Right cardiac atrium (tissue), 5 donors: Measurements from ENCODE around the gene RAB5B. TPM values are rescaled to one million over a fixed set of nuclear protein-coding genes. Genes with fewer than 3 reads are reported as not detected.

Source experiments
- ATAC-seq, 2 donors: fragments of 200-7000 bp; cut with Tn5 transposase; one replicate each; pipeline versions ENCODE4 v1.8.0 to v1.9.1; 2020; ENCODE audit warnings: moderate library complexity in 2 of 2, mild to moderate bottlenecking in 1 of 2
- DNase-seq, 3 donors: peaks; one replicate each; pipeline ENCODE4 v3.0.0-alpha.2; 2020
- H3K27ac ChIP-seq: one replicate; pipeline ENCODE4 v1.5.1; 2013; ENCODE audit warnings: mild to moderate bottlenecking, low read length, control low read depth, moderate library complexity
- H3K27me3 ChIP-seq: one replicate; pipeline ENCODE4 v1.6.1; 2013; ENCODE audit not compliant: control insufficient read depth, insufficient read depth
- H3K4me1 ChIP-seq: one replicate; pipeline ENCODE4 v1.6.1; 2013; ENCODE audit warnings: low read length; ENCODE audit not compliant: control insufficient read depth, insufficient read depth
- H3K4me3 ChIP-seq: one replicate; pipeline ENCODE4 v1.5.1; 2013; ENCODE audit warnings: low read length, control low read depth
- H3K9me3 ChIP-seq: one replicate; pipeline ENCODE4 v1.6.1; 2013; ENCODE audit warnings: low read length; ENCODE audit not compliant: control insufficient read depth
- WGBS: extraction: QIAGEN DNeasy Blood & Tissue Kit; methylation state at CpG from one replicate; pipeline ENCODE4 v1.1.7; 2013; 5-methylcytosine and 5-hydroxymethylcytosine counted together
- intact Hi-C, 4 donors: fragments of 100-400 bp; cut with DNase I; formaldehyde crosslinking; loops; one replicate each; pipeline versions ENCODE4 v1.11.0 to v1.14.0; 2022 to 2023
- polyA plus RNA-seq: library from polyadenylated mRNA; stranded (reverse); fragments of 200-250 nt; gene quantifications from one replicate; pipeline ENCODE4 v1.2.3, GENCODE V29; 2013
- total RNA-seq, 4 donors: library from RNA; stranded (reverse); fragmentation: NEBNext Ultra II Directional; extraction: Animal tissue kit (Norgen Biotek cat#: 25700); gene quantifications; one replicate each; pipeline ENCODE4 v1.2.1, GENCODE V29; 2021
- donor health status: healthy with polysubstance abuse.
- donor health status: DM: no; HTN: yes; CAD: no.
- donor health status: DM: no; HTN: no; CAD: no.
- donor health status: DM: no; HTN: yes; CAD: no; lungs with severe emphysema.
- donor health status: DM: yes; HTN: yes; CAD: no.

The RAB5B gene
- total and polyA plus RNA-seq, 5 donors, result 86.4 to 132 (median 113) TPM

GRCh38 chr12:55931780-55932550 lies 41.9 kb upstream of the RAB5B start:
- Histone ChIP-seq H3K27me3 (no peaks in the 10 kb centered on the region), H3K9me3 (no peaks in the 10 kb centered on the region), H3K4me3 (peak overlapping the region; percentile 84), H3K27ac (peak overlapping the region; percentile 40), H3K4me1 (peaks cover 12% of the 10 kb centered on the region)
- WGBS, result under 1% methylated on average over 60 of the region's 60 CpGs
- intact Hi-C loops, result loop anchor here in 2 of 4 donors (5.0 to 10.0 kb wide), 3 partner anchors 97 to 190 kb away; partner anchors contain the start of genes DNAJC14 (in 1 of the 2) and GDF11 (in 1 of the 2)
- ATAC-seq (peak; percentile 59), DNase-seq (peak; percentile 64 to 87 (median 84))

- peaks cover 12% of the 10 kb centered on the region for H3K4me1 ChIP-seq
- H3K27ac ChIP-seq, result no peak overlapping the region
- H3K4me3 ChIP-seq, result peak overlapping the region; percentile 84
- intact Hi-C loops, result loop anchor here in 2 of 4 donors (5.0 to 10.0 kb wide), 3 partner anchors 98 to 190 kb away; partner anchors contain the start of genes DNAJC14 (in 1 of the 2) and GDF11 (in 1 of the 2)
- no peaks in the 10 kb centered on the region for H3K27me3 ChIP-seq
- no peak for DNase-seq
- no peak for ATAC-seq
- WGBS, result 6% methylated on average over 4 of the region's 4 CpGs
- H3K9me3 ChIP-seq, result no peaks in the 10 kb centered on the region
Measured at GRCh38 chr12:55932551-55932910, 41.3 kb upstream of the RAB5B start.

DNA sequence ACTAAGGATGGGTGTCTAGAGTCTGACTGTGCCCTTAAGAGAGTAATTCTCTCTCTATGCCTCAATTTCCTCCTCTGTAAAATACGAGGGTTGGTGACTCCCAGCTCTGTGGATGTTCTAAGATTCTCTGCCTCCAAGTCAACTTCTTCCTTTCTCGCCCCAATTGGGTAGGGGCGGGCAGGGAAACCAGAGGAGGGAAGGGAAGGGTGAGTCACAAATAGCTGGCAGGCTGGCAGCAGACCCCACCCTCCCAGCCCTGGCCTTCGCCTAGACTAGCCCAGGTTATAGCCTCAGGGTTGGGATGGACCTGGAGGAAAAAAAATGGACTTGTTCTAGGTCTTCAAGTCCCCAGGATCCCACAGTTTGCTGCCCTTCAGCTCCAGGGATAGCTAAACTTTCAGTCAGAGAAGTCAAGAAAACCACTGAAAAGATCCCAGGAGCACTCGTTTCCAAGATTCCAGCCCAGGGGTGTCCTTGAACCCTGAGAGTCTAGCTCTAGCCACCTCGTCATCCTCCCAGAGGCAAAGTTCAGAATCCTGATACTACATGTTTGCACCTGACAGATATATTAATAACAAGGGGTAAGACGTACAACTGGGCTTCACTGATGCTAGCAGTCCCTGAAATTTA lies 40.6 kb upstream of the RAB5B start:
- H3K27ac ChIP-seq, result no peak overlapping the region
- DNase-seq (no peak), ATAC-seq (no peak)
- WGBS, result 83% methylated on average over 7 of the region's 7 CpGs
- intact Hi-C loops, result loop anchor here in 2 of 4 donors (5.0 to 10.0 kb wide), 3 partner anchors 98 to 191 kb away; partner anchors contain the start of genes DNAJC14 (in 1 of the 2) and GDF11 (in 1 of the 2)
- peaks cover 12% of the 10 kb centered on the region for H3K4me1 ChIP-seq
- H3K27me3 ChIP-seq, result no peaks in the 10 kb centered on the region
- no peaks in the 10 kb centered on the region for H3K9me3 ChIP-seq
- H3K4me3 ChIP-seq, result no peak overlapping the region

DNA sequence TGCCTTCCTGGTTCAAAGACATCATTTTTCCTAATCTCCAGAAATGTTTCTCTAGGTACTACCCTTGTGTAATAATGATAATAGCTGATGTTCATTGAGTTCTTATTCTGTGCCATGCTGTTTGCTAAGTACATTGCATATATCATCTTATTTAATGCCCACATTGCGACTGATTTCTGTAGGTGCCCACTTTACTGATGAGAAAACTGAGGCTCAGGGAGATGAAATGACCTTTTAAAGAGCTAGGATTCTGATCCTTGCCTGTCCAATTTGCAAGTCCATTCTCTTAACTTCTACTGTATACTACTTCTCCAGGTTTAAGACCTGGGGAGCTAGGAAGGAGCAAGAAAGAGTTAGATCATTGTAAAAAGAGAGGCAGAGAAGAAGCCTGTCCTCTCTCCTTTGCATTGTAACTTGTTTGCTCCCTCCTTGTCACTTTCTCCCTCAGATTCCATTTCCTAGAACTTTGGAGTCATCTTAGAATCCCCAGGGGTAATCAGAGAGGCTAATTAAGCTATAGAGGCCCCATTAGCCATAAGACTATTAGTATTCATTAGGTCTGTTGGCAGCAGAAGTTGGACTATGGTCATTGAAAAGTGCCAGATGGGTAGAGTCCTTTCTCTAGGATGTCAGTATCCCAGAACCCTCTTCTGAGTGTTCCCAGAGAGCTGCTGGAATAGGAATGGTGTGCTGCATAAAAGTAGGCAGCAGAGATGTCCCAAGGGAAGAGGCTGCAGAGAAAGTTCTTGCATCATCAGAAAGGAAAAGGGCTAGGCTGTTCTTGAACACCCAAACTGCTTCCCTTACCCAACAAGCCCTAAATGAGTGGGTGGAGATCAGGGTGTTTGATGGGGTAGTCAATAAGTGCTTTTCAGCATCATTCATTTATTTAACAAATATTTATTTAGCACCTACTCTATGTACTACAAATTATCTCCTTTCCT lies 39.8 kb upstream of the RAB5B start:
- Histone ChIP-seq H3K4me3 (no peak overlapping the region), H3K9me3 (no peaks in the 10 kb centered on the region), H3K27me3 (no peaks in the 10 kb centered on the region), H3K27ac (no peak overlapping the region), H3K4me1 (peaks cover 12% of the 10 kb centered on the region)
- no peak for ATAC-seq
- 97% methylated on average over 1 of the region's 1 CpG for WGBS
- intact Hi-C loops, result loop anchor here in 2 of 4 donors (5.0 to 10.0 kb wide), 3 partner anchors 99 to 192 kb away; partner anchors contain the start of genes DNAJC14 (in 1 of the 2) and GDF11 (in 1 of the 2)
- DNase-seq, result no peak

DNA sequence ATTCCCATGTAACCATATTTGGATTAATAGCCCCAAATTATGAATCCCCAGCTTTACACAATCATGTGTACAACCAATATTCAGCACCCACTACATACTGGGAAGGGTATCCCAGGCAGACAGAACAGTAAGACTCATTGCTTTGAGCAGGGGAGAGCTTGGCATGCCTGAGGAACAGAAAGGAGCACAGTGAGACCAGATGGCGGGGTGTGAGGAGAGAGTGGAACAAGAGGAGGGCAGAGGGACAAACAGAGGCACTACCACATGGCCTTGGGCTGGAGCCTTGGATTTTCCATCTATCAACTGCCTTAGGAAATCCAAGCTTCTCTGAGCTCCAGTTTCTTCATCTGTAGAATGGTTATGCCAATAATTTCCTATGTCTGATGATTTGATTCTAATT lies 39.1 kb upstream of the RAB5B start:
- intact Hi-C loops, result loop anchor here in 3 of 4 donors (5.0 to 10.0 kb wide), 4 partner anchors 100 to 192 kb away; partner anchors contain the start of genes GDF11 (in 2 of the 3) and DNAJC14 (in 1 of the 3)
- Histone ChIP-seq H3K27me3 (no peaks in the 10 kb centered on the region), H3K4me1 (peaks cover 12% of the 10 kb centered on the region), H3K9me3 (no peaks in the 10 kb centered on the region), H3K27ac (no peak overlapping the region), H3K4me3 (no peak overlapping the region)
- WGBS, result 97% methylated on average over 1 of the region's 1 CpG
- DNase-seq (no peak), ATAC-seq (no peak)

DNA sequence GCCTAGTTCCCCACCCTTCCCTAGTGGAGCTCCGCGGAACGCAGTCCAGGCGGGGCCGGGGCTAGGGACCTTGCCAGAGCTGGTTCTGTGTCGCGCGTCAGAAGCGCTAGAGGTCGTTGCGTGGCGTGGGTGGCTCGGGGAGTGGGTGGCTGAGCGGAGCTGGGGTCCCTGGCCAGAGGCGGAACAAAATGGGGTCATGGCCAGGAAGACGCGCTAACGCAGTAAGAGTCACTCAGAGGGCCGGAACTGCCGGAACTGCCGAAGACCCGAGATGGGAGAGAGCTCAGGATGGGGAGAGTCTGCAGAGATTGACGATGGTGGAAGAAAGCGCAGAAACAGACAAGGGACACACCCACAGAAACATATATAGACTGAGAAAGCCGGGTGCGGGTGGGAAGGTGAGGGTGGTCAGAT lies 38.1 kb upstream of the RAB5B start:
- ATAC-seq (peak; percentile 20 to 36), DNase-seq (peak; percentile 60 to 84 (median 82))
- 34% methylated on average over 26 of the region's 26 CpGs for WGBS
- Histone ChIP-seq H3K27ac (no peak overlapping the region), H3K9me3 (no peaks in the 10 kb centered on the region), H3K4me1 (peaks cover 12% of the 10 kb centered on the region), H3K27me3 (no peaks in the 10 kb centered on the region), H3K4me3 (peak overlapping the region; percentile 2)
- intact Hi-C loops, result loop anchor here in 3 of 4 donors (5.0 to 10.0 kb wide), 4 partner anchors 101 to 193 kb away; partner anchors contain the start of genes DNAJC14 (in 1 of the 3) and GDF11 (in 1 of the 3)

GRCh38 chr12:55937981-55938380 lies 35.9 kb upstream of the RAB5B start:
- Histone ChIP-seq H3K9me3 (no peaks in the 10 kb centered on the region), H3K4me3 (no peak overlapping the region), H3K27me3 (no peaks in the 10 kb centered on the region), H3K27ac (no peak overlapping the region), H3K4me1 (peaks cover 4% of the 10 kb centered on the region)
- ATAC-seq (no peak), DNase-seq (no peak)
- WGBS, result 85% methylated on average over 2 of the region's 2 CpGs
- intact Hi-C loops, result loop anchor here in 3 of 4 donors (5.0 to 10.0 kb wide), 4 partner anchors 103 to 196 kb away; partner anchors contain the start of genes DNAJC14 (in 1 of the 3) and GDF11 (in 1 of the 3)

GRCh38 chr12:55938826-55939501 lies 34.9 kb upstream of the RAB5B start:
- DNase-seq (no peak), ATAC-seq (no peak)
- Histone ChIP-seq H3K27me3 (no peaks in the 10 kb centered on the region), H3K9me3 (no peaks in the 10 kb centered on the region), H3K4me1 (peaks cover 2% of the 10 kb centered on the region), H3K27ac (no peak overlapping the region), H3K4me3 (no peak overlapping the region)
- WGBS, result 94% methylated on average over 8 of the region's 8 CpGs
- intact Hi-C loops, result loop anchor here in 3 of 4 donors (5.0 to 10.0 kb wide), 4 partner anchors 104 to 197 kb away; partner anchors contain the start of genes DNAJC14 (in 1 of the 3) and GDF11 (in 1 of the 3)

DNA sequence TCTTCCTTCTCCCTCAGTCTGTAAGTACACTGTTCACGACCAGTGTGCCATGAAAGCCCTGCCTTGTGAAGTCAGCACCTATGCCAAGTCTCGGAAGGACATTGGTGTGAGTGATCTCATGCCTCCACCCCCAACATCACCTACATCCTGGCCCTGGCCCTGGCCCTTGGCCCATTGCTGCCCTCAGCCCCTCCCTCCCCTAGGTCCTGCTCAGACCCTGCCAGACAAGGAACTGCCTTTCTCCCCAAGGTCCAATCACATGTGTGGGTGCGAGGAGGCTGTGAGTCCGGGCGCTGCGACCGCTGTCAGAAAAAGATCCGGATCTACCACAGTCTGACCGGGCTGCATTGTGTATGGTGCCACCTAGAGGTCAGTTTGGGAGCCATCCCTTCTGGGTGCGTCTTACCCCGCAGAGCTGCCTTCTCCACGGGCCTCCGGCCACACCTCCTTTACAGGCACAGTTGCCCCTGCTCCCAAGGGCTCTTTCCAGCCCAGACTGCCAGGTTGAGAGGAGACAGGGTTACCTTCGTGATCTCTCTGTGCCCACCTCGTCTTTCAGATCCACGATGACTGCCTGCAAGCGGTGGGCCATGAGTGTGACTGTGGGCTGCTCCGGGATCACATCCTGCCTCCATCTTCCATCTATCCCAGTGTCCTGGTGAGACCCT lies 33.7 kb upstream of the RAB5B start:
- 11% methylated on average over 18 of the region's 18 CpGs for WGBS

More for the DNA sequence above, 33.7 kb upstream of the RAB5B start:
- ATAC-seq (peak; percentile 94), DNase-seq (peak; percentile 83 to 92 (median 90))
- H3K4me3 ChIP-seq, result no peak overlapping the region
- H3K4me1 ChIP-seq, result no peaks in the 10 kb centered on the region
- intact Hi-C loops, result loop anchor here in 2 of 4 donors (2.0 to 5.0 kb wide), 2 partner anchors 201 to 203 kb away; no protein-coding TSS in a partner anchor
- H3K27me3 ChIP-seq, result no peaks in the 10 kb centered on the region
- no peaks in the 10 kb centered on the region for H3K9me3 ChIP-seq
- H3K27ac ChIP-seq, result no peak overlapping the region
